Measurements from ENCODE around the gene CCPG1.
A peak's percentile ranks its signal among the peaks of the same experiment; 100 is the strongest.
"Not testable (repeated sequence)": the region's sequence is repeated elsewhere in the genome, so short reads cannot be mapped to it uniquely, and the experiment has no call there.

CCPG1 gene, protein sequence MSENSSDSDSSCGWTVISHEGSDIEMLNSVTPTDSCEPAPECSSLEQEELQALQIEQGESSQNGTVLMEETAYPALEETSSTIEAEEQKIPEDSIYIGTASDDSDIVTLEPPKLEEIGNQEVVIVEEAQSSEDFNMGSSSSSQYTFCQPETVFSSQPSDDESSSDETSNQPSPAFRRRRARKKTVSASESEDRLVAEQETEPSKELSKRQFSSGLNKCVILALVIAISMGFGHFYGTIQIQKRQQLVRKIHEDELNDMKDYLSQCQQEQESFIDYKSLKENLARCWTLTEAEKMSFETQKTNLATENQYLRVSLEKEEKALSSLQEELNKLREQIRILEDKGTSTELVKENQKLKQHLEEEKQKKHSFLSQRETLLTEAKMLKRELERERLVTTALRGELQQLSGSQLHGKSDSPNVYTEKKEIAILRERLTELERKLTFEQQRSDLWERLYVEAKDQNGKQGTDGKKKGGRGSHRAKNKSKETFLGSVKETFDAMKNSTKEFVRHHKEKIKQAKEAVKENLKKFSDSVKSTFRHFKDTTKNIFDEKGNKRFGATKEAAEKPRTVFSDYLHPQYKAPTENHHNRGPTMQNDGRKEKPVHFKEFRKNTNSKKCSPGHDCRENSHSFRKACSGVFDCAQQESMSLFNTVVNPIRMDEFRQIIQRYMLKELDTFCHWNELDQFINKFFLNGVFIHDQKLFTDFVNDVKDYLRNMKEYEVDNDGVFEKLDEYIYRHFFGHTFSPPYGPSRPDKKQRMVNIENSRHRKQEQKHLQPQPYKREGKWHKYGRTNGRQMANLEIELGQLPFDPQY

DNA sequence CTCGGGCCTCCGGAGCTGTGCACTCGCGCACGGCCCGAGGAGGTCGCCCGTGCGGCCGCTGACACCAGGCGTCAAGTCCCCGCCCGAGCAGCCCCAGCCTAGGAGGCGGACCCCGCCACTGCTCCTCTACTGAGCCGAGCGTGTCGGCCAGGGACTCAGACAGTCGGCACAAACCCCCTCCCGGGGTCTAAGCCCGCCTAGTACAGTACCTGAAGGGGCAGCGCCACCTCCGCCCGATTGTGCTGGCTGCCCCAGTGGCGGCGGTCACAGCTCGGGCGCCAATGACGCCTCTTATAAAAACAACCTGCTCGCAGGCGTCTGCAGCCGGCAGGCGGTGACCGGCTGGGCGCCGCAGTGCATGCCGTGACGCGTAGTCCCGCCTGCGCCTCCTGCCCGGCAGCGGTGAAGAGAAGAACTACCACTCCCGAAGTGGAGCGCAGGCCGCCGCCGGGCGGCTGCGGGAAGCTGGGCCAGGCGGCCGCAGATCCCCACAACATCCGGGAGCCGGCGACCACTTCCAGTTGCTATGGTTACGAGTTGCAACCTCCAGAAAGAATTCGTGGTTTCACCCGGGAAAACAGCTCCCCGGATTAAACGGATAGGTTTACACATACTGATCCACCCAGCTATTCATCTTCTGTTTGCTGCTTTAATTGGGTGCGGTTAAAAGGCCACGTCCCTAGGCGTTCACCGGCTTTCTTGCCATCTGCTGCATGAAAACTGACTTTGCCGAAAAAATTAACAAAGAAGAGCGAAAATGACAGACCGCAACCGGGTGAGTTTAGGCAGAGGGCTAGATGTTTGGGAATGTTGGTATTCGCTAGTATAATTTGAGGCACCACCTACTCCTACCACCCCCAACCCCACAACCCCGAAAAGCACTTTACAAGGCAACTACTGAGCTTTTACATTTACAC, at the start of gene CCPG1, which contains the start of gene PIERCE2:
Gene CCPG1, minus strand, starts transcription at position 348 of the 917 bp plus-strand sequence. CDS start 18,935 bp downstream, outside the sequence.
Gene PIERCE2, plus strand, starts transcription at position 484 of the 917 bp plus-strand sequence. Its CDS starts 274 bp downstream, at position 758.
- peak; percentile 97 for DNase-seq

DNA sequence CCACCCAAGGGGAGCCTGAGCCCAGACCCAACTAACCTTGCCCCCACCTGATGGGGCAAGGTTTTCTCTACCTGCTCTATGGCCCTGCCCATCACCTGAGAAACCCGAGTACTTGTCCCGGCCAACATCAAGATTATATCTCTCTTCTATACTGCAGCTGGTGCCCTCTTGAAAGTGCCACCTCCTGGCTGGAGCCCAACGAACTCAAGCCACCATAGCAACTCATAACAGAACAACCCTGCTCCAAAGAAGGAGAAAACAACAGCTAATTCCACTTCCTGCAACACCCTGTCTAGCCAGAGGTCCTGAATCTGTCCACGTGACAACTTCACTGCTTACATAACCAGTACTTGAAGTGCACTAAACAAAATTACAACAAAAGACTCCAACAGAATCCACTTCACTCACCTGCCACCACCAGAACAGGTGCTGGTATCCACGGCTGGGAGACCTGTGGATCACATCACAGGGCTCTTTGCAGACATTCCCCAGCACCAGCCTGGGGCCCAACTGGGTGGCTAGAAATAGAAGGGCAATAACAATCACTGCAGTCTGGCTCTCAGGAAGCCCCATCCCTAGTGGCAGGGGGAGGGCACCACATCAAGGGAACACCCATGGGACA, 49.4 kb upstream of the CCPG1 start:
- no peak for DNase-seq
- in situ Hi-C loops (cut with MboI; ENCODE audit: low pct_unique_long_range_greater_than_20kb, low sequenced_read_pairs): no loop called here

More for the DNA sequence above, at the start of gene CCPG1, which contains the start of gene PIERCE2:
- in situ Hi-C loops (cut with MboI; ENCODE audit: low pct_unique_long_range_greater_than_20kb, low sequenced_read_pairs): loop anchor here (25.0 kb wide), 1 partner anchor 196 kb away; no protein-coding TSS in a partner anchor

DNA sequence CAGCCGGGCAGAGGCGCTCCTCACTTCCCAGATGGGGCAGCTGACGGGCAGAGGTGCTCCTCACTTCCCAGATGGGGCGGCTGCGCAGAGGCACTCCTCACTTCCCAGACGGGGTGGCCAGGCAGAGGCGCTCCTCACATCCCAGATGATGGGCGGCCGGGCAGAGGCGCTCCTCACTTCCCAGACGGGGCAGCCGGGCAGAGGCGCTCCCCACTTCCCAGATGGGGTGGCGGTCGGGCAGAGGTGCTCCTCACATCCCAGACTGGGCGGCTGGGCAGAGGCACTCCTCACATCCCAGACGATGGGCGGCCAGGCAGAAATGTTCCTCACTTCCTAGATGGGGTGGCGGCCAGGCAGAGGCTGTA, 38.9 kb upstream of the CCPG1 start:
- in situ Hi-C loops (cut with MboI; ENCODE audit: low pct_unique_long_range_greater_than_20kb, low sequenced_read_pairs); DNase-seq: not testable (repeated sequence)

DNA sequence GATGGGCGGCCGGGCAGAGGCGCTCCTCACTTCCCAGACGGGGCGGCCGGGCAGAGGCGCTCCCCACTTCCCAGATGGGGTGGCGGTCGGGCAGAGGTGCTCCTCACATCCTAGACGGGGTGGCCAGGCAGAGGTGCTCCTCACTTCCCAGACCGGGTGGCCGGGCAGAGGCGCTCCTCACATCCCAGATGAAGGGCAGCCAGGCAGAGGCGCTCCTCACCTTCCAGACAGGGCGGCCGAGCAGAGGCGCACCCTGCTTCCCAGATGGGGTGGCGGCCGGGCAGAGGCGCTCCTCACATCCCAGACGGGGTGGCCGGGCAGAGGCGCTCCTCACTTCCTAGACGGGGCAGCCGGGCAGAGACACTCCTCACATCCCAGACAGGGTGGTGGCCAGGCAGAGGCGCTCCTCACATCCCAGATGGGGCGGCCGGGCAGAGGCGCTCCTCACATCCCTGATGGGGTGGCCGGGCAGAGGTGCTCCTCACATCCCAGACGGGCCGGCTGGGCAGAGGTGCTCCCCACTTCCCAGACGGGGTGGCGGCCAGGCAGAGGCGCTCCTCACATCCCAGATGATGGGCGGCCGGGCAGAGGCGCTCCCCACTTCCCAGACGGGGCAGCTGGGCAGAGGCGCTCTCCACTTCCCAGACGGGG, 38.3 kb upstream of the CCPG1 start:
- DNase-seq; in situ Hi-C loops (cut with MboI; ENCODE audit: low pct_unique_long_range_greater_than_20kb, low sequenced_read_pairs): not testable (repeated sequence)

DNA sequence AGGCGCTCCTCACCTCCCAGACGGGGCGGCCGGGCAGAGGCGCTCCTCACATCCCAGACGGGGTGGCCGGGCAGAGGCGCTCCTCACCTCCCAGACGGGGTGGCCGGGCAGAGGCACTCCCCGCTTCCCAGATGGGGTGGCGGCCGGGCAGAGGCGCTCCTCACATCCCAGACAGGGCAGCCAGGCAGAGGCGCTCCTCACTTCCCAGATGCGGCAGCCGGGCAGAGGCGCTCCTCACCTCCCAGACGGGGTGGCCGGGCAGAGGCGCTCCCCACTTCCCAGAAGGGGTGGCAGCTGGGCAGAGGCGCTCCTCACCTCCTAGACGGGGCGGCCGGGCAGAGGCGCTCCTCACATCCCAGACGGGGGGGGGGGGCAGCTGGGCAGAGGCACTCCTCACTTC, 37.8 kb upstream of the CCPG1 start:
- in situ Hi-C loops (cut with MboI; ENCODE audit: low pct_unique_long_range_greater_than_20kb, low sequenced_read_pairs); DNase-seq: not testable (repeated sequence)

DNA sequence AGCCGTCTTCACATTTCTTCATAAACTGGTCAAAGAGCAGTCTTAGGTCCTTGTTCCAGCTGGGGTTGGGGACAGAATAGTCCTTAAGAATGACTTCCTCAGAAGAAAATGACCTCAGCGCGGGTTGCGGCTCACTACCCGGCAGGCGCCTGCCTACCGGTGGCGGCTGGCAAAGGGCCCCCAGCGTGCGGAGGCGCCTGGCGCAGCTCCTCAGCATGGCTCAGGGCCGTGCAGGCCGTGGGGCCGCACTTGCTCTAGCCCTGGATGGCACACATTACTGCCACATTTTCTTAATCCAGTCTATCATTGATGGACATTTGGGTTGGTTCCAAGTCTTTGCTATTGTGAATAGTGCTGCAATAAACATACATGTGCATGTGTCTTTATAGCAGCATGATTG, 35.0 kb upstream of the CCPG1 start:
- DNase-seq; in situ Hi-C loops (cut with MboI; ENCODE audit: low pct_unique_long_range_greater_than_20kb, low sequenced_read_pairs): not testable (repeated sequence)

DNA sequence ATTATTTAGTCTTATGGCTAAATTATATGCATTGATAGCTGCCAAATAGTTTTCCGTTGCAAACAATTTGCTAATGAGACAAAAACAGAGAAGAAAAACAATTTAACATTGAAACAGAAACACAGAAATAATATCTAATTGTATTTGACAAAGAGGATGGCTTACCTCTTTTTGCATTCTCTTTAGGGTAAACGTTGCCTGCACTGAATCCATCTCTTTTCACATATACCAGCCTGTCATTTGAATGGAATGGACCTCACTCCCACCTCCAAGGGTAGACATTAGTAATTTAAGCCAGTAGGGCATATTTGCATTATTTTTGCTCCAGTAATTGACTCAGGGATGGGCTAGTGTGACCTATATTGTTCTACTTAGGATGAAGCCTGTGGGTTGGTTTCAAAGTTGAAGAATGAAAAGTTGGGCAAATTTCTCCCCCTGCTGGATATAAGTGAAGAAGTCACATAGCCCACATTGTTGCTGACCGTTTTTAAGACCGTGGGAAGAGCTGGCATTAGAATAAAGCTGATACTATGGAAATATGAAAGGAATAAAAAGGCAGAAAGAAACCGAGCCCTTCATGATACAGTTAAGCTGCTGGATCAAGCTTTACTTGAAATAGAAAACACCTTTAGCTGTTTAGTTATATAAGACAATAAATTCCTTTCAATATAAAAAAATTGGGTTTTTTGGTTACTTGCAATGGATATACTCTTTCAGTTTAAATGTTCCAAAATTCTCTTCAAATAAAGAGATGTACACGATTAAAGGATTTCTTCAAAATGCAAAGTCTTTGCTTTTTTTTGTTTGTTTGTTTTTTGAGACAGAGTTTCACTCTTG, 27.0 kb upstream of the CCPG1 start:
- in situ Hi-C loops (cut with MboI; ENCODE audit: low pct_unique_long_range_greater_than_20kb, low sequenced_read_pairs): no loop called here
- peak; percentile 77 for DNase-seq

DNA sequence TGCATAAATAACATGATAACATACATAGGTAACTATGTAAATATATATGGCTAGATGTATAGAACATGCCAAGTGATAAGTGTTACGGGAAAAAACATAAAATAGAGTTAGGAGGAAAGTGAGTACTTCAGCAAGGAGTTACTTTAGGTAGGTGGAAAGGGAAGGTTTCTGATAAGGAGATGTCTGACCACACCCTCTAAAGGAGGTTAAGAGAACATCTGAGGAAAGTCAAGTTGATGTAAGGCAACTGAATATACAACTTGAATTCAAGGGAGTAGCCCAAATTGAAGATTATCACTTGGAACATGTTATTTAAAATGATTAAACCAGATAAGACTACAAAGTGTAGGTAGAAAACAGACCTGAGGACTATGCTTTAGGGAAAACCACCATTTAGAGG, 13.9 kb upstream of the CCPG1 start:
- in situ Hi-C loops (cut with MboI; ENCODE audit: low pct_unique_long_range_greater_than_20kb, low sequenced_read_pairs): loop anchor here (25.0 kb wide), 1 partner anchor 210 kb away; no protein-coding TSS in a partner anchor
- DNase-seq: no peak

DNA sequence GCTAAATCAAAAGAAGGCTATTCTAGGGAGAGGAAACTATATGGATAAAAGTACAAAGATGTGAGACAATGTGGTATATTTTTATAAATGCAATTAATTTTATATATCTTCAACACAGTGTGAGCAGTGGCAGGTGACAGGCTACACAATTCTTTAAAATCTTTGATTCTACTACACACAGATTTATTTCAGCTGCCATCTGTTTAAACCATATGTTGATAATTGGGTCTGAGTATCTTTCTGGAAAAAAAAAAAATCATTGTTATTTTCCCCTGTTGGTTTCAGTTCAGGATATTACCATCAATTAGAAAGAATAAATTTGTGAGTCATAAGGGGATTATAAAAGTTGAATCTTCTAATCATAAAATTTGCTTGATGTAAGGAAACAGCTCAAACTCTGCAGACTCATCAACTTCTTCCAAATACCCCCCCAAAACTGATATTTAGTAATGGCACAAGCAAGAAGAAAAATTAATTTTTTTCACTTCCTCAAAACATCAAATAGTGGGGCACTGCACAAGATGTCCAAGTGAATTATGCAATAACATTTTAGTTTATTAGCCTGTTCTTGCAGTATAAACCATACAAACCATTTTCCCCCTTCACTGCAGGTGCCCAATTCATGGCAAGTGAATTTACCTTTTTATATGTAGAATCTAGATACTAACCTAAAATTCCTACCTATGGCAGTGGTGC, 12.2 kb upstream of the CCPG1 start:
- in situ Hi-C loops (cut with MboI; ENCODE audit: low pct_unique_long_range_greater_than_20kb, low sequenced_read_pairs): loop anchor here (25.0 kb wide), 1 partner anchor 208 kb away; no protein-coding TSS in a partner anchor

DNA sequence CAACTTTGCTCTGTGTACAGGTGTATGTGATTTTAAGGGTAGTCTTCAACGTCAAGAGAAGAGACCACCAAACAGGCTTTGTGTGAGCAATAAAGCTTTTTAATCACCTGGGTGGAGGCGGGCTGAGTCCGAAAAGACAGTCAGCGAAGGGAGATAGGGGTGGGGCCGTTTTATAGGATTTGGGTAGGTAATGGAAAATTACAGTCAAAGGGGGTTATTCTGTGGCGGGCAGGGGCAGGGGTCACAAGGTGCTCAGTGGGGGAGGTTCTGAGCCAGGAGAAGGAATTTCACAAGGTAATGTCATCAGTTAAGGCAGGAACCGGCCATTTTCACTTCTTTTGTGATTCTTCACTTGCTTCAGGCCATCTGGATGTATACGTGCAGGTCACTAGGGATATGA, 9.5 kb upstream of the CCPG1 start:
- in situ Hi-C loops (cut with MboI; ENCODE audit: low pct_unique_long_range_greater_than_20kb, low sequenced_read_pairs): loop anchor here (25.0 kb wide), 1 partner anchor 205 kb away; no protein-coding TSS in a partner anchor
- not testable (repeated sequence) for DNase-seq

More for the DNA sequence above, 12.2 kb upstream of the CCPG1 start:
- DNase-seq: no peak

DNA sequence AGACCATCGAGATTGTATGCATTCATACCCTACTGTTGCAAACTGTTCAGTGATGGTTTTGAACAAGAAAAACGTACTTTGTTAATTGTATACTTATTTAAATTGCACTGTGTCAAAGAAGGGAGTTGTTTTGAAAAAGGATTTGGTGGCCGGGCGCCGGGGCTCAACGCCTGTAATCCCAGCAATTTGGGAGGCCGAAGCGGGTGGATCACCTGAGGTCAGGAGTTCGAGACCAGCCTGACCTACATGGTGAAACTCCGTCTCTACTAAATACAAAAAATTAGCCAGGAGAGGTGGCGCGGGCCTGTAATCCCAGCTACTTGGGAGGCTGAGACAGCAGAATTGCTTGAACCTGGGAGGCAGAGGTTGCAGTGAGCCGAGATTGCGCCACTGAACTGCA, 817 bp upstream of the CCPG1 start:
- DNase-seq: not testable (repeated sequence)
- in situ Hi-C loops (cut with MboI; ENCODE audit: low pct_unique_long_range_greater_than_20kb, low sequenced_read_pairs): loop anchor here (25.0 kb wide), 1 partner anchor 197 kb away; no protein-coding TSS in a partner anchor

DNA sequence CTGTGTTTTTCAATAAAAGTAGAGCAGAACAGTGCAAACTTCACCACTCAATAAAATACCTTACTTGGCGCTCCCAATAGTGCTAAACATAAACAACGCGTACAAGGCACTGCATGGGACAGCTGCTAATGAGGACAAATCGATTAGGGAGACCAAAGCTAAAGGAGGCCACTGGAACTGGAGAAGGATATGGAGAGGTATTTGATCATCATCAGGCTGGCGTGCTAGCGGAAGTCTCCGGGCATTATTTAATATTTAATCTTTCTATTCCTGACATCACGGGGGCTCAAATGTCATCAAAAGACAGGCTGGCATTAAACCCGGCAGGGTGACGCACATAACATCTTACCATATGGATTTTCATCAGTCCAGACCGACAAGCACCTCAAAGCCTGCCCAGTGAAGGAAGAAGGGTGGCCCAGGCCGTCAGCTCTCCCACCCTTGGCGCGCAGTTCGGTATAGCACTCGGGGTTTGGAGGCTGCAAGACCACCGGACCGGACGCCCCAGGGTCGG, 604 bp downstream of the CCPG1 start:
- DNase-seq: no peak
- in situ Hi-C loops (cut with MboI; ENCODE audit: low pct_unique_long_range_greater_than_20kb, low sequenced_read_pairs): loop anchor here (25.0 kb wide), 1 partner anchor 195 kb away; no protein-coding TSS in a partner anchor

DNA sequence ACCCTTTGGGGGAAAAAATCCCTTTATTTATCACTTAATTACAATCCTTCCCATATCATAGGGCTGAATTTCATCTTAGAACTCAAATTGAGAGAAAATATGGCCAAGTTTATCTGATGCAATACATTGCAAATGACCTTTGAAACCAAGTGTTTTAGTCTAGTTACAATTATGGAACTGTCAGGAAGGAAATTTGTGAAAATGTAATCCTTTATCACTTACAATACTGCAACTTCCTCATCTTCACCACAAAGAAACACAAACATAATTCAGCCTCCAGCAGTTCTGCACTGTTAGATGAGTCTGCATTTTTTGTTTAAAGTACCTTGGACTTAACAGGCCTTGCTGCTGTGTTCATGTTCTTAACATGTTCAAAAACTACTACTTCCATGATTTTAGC, 4.6 kb downstream of the CCPG1 start:
- in situ Hi-C loops (cut with MboI; ENCODE audit: low pct_unique_long_range_greater_than_20kb, low sequenced_read_pairs): loop anchor here (25.0 kb wide), 1 partner anchor 191 kb away; no protein-coding TSS in a partner anchor
- DNase-seq: peak; percentile 94

DNA sequence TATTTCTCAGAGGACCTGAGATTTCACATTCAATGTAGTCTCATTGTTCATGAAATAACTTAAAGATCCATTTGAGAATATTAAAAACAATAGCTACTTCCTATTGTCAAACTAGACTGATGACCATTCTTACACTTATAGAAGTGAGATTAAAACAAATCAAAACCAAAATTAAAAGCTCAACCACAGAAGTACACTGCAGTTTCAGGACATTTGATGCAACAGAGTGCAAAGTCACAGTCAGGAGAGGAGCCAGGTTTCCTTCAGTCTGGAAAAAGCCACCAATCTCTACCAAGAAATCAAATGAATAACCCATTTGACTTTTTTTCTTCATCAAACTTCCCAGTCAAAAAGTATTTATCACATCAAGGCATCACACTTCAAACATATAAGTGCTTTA, 5.5 kb downstream of the CCPG1 start:
- in situ Hi-C loops (cut with MboI; ENCODE audit: low pct_unique_long_range_greater_than_20kb, low sequenced_read_pairs): loop anchor here (25.0 kb wide), 1 partner anchor 190 kb away; no protein-coding TSS in a partner anchor
- DNase-seq: no peak

DNA sequence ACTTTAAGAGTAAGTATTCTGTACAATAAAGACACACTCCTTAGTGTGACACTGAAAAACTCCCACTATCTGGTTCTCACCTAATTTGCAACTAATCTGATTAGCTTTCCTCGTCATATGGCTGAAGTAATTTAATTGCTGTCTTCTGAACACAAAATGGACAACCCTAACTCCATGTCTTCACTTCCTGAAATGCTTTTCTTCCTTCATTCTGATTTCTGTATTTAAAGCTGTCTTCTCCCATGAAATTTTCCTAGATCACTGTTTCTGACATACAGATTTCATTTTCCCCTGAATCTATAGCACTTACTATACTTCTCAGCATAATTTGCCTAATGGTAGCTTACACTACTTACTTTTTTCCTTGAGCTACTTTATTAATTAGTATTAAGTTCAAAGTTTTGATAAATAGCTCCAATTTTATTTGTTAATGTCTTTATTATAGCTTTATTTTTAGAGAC, 6.3 kb downstream of the CCPG1 start:
- DNase-seq: no peak
- in situ Hi-C loops (cut with MboI; ENCODE audit: low pct_unique_long_range_greater_than_20kb, low sequenced_read_pairs): loop anchor here (25.0 kb wide), 1 partner anchor 190 kb away; no protein-coding TSS in a partner anchor

DNA sequence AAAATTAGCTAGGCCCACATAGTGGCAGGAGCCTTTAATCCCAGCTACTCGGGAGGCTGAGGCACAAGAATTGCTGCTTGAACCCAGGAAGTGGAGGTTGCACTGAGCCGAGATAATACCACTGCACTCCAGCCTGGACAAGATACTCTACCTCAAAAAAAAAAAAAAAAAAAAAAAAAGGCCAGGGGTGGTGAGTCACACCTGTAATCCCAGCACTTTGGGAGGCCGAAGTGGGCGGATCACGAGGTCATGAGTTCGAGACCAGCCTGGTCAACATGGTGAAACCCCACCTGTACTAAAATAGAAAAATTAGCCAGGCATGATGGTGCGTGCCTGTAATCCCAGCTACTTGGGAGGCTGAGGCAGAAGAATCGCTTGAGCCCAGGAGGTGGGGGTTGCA, 8.1 kb downstream of the CCPG1 start:
- not testable (repeated sequence) for DNase-seq
- in situ Hi-C loops (cut with MboI; ENCODE audit: low pct_unique_long_range_greater_than_20kb, low sequenced_read_pairs): loop anchor here (25.0 kb wide), 1 partner anchor 188 kb away; no protein-coding TSS in a partner anchor

Data from KBM-7 (cell line).